Ovary (tissue), 9 donors: Measurements from ENCODE around the gene TUBB3. TPM values are rescaled to one million over a fixed set of nuclear protein-coding genes. Genes with fewer than 3 reads are reported as not detected.

ENCODE experiments used
- DNase-seq, 5 donors: peaks; one replicate each; pipeline ENCODE4 v3.0.0-alpha.2; 2019 to 2020
- H3K27ac ChIP-seq, 2 donors: fragments of 200-600 bp; one replicate each; pipeline versions ENCODE4 v1.5.1 to v1.8.0; 2019 to 2022
- H3K27me3 ChIP-seq: fragments of 200-600 bp; one replicate; pipeline ENCODE4 v1.8.0; 2022
- H3K36me3 ChIP-seq: fragments of 200-600 bp; sonication (generic); one replicate; pipeline ENCODE4 v1.5.1; 2019
- H3K4me1 ChIP-seq: one replicate; pipeline ENCODE4 v1.8.1; 2013; ENCODE audit warnings: mild to moderate bottlenecking, moderate library complexity; ENCODE audit not compliant: insufficient read depth
- H3K4me3 ChIP-seq: fragments of 200-600 bp; sonication (generic); one replicate; pipeline ENCODE4 v1.5.1; 2017
- H3K9me3 ChIP-seq, 2 donors: fragments of 200-600 bp in 1 of 2; sonication (generic) in 1 of 2; one replicate each; pipeline versions ENCODE4 v1.5.1 to v1.8.1; 2013 to 2019; ENCODE audit warnings: mild to moderate bottlenecking in 1 of 2, moderate library complexity in 1 of 2
- EP300 ChIP-seq: sonication (generic); formaldehyde crosslinking; IDR thresholded peaks from one replicate; pipeline ENCODE4 v1.6.1; 2017; ENCODE audit warnings: antibody characterized with exemption
- POLR2A ChIP-seq: fragments of 450-650 bp; IDR thresholded peaks from one replicate; pipeline ENCODE4 v1.6.1; 2017; ENCODE audit warnings: antibody characterized with exemption, mild to moderate bottlenecking, moderate library complexity
- WGBS, 3 donors: extraction: QIAGEN DNeasy Blood & Tissue Kit in 1 of 3; methylation state at CpG; one replicate each; pipeline versions ENCODE4 v1.1.5 to v1.1.7; 2013 to 2017; 5-methylcytosine and 5-hydroxymethylcytosine counted together
- intact Hi-C, 4 donors: fragments of 100-400 bp; cut with DNase I; formaldehyde crosslinking; loops; one replicate each; pipeline versions ENCODE4 v1.11.0 to v1.15.1; 2022 to 2023
- polyA plus RNA-seq, 2 donors: library from polyadenylated mRNA; stranded (reverse); fragments of 200-250 nt in 1 of 2; fragments of 350-450 nt in 1 of 2; fragmentation: Illumina TruSeq in 1 of 2; extraction: RNeasy Lipid Tissue Mini Kit (QIAGEN cat#74804) in 1 of 2; gene quantifications; one replicate each; pipeline ENCODE4 v1.2.3, GENCODE V29; 2013 to 2014
- total RNA-seq, 7 donors: library from RNA; depleted of rRNA in 2 of 7; stranded (reverse); fragments of >200 nt in 2 of 7; fragmentation: NEBNext Ultra II Directional in 3 of 7; extraction: Animal tissue kit (Norgen Biotek cat#: 25700) in 3 of 7; gene quantifications; one replicate each; pipeline versions ENCODE4 v1.1.0 to v1.2.4, GENCODE V29; 2016 to 2023
- TF ChIP-seq, protein P1 (sequence below), 3 donors: fragments of 450-650 bp in 2 of 3; fragments of 200-600 bp in 1 of 3; IDR thresholded peaks; one replicate each; pipeline versions ENCODE4 v1.5.1 to v1.8.0; 2016 to 2022; ENCODE audit warnings: antibody characterized with exemption in 3 of 3, mild to moderate bottlenecking in 1 of 3
- donor health status: DM: no; HTN: no; CAD: no; lungs with moderate emphysema.
- donor health status: DM: no; HTN: no; CAD: no.
- donor health status: Bipolar disorder and iron deficiency.
- donor health status: DM: yes; HTN: yes; CAD: no.
- donor health status: DM: no; HTN: no; CAD: no.
- donor health status: DM: yes; HTN: yes; CAD: no.

TUBB3 gene
- total and polyA plus RNA-seq, 9 donors, result 0.73 to 22.6 (median 2.5) TPM

DNA sequence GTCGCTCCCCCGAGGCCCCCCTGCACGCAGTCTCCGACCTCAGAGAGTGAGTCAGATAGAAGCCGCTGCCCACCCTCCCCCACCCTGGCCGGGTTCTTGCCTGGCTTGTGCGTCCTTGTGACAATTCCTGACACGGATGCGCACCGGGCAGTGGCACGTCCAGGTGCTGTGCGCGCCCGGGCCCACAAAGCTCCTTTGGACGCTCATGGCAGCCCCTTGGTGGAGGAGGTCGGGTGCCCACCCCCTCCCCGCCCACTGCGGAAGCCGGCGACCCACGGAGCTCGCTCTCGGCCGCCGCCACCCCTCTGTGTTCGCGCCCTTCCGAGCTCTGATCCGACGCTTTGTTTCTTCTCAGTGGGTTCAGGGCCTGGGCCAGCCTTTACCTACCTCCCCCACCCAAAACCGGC is 662 bp upstream of the TUBB3 start:
- peaks cover 12% of the 10 kb centered on the region for H3K4me1 ChIP-seq
- H3K27me3 ChIP-seq, result peaks cover 4% of the 10 kb centered on the region

DNA sequence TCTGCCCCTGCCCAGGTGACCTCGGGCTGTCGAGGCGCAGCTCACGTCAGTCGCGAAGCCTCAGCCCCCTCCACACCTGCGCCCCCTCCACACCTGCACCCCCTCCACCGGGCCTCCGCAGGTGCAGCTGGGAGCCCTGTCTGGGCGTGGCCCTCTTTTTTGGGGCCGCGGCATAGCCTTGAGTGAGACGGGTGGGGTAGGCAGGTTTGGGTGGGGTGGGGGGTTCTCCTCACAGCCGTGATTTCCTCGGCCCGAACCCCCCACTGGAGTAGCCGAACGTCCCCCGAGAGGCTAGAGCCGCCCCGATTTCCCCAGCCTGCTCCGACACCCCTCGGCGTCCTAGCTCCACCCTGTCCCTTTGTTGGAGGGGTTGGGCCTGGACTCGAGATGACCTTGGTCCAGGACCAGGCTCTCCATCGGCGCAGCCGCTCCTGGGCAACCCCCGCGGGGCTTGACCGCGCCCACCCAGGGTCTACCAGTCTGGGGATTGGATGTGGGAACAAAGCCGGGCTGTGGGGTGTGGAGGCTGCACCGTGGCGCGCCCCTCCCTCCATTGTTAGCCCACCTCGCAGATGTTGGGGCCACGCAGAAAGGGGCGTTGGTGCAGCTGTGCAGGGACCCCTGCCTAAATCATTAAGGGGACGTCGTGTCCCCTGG is 626 bp downstream of the TUBB3 start:
- H3K4me1 ChIP-seq, result peaks cover 7% of the 10 kb centered on the region

More for the DNA sequence above, 662 bp upstream of the TUBB3 start:
- H3K9me3 ChIP-seq, result no peaks in the 10 kb centered on the region
- peak overlapping the region in 1 of 2 donors; percentile 6 for H3K27ac ChIP-seq
- TF ChIP-seq EP300, result no peak
- no peak for TF ChIP-seq POLR2A
- TF ChIP-seq, protein P1, sequence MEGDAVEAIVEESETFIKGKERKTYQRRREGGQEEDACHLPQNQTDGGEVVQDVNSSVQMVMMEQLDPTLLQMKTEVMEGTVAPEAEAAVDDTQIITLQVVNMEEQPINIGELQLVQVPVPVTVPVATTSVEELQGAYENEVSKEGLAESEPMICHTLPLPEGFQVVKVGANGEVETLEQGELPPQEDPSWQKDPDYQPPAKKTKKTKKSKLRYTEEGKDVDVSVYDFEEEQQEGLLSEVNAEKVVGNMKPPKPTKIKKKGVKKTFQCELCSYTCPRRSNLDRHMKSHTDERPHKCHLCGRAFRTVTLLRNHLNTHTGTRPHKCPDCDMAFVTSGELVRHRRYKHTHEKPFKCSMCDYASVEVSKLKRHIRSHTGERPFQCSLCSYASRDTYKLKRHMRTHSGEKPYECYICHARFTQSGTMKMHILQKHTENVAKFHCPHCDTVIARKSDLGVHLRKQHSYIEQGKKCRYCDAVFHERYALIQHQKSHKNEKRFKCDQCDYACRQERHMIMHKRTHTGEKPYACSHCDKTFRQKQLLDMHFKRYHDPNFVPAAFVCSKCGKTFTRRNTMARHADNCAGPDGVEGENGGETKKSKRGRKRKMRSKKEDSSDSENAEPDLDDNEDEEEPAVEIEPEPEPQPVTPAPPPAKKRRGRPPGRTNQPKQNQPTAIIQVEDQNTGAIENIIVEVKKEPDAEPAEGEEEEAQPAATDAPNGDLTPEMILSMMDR (IDR thresholded peaks at IDR 0.05), result no peak
- intact Hi-C loops, result no loop called here
- 0% methylated on average over 30 to 31 of the region's 31 CpGs for WGBS, 3 donors
- peak overlapping the region; percentile 33 for H3K4me3 ChIP-seq
- H3K36me3 ChIP-seq, result no peaks in the 10 kb centered on the region
- peak; percentile 58 to 82 (median 69) for DNase-seq

DNA sequence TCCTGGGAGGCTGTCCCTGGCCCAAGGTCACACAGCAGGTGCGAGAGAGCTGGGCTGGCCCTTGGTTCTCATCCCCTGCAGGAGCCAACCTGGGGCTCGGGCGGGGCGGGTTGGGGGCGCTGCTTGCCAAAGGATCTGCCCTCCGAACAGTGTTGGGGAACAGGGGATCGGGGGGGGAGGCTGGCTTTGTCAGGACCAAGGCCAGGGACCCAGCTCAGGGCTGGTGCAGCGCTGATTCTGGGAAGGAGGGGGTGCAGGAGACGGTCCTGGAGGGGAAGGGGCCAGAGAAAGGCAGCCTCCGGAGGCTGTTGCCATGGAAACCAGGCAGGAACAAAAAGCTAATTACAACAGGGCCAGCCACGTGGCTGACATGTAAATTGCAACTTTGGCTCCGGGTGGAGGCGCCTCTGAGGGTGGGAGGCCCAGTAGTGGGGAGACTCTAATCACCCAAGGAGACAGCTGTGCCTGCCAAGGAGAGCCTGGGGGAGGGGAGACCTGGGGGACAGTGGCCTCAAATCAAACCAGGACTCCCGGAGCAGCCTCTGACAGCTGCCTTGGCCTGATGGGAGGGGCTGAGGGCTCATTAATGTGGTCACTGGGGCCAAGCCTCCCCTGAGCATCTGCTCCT is 1.3 kb downstream of the TUBB3 start:
- Histone ChIP-seq H3K27me3 (peaks cover 4% of the 10 kb centered on the region), H3K36me3 (no peaks in the 10 kb centered on the region), H3K4me3 (no peak overlapping the region), H3K4me1 (peaks cover 5% of the 10 kb centered on the region), H3K9me3 (no peaks in the 10 kb centered on the region), H3K27ac (no peak overlapping the region)
- no peak for TF ChIP-seq POLR2A
- TF ChIP-seq EP300, result no peak
- TF ChIP-seq, protein P1 (IDR thresholded peaks at IDR 0.05), result no peak
- intact Hi-C loops, result no loop called here
- WGBS, 3 donors, result 4 to 5% (median 5%) methylated on average over 8 to 14 of the region's 14 CpGs
- peak in 2 of 5 donors; percentile 49 to 53 for DNase-seq

More for the DNA sequence above, 626 bp downstream of the TUBB3 start:
- peak in 2 of 5 donors; percentile 46 to 48 for DNase-seq
- Histone ChIP-seq H3K27ac (no peak overlapping the region), H3K27me3 (peaks cover 4% of the 10 kb centered on the region), H3K36me3 (no peaks in the 10 kb centered on the region), H3K9me3 (no peaks in the 10 kb centered on the region), H3K4me3 (no peak overlapping the region)
- 0 to 7% (median 2%) methylated on average over 21 to 41 of the region's 41 CpGs for WGBS, 3 donors
- TF ChIP-seq EP300 (no peak), POLR2A (no peak)
- TF ChIP-seq, protein P1 (IDR thresholded peaks at IDR 0.05), result no peak
- intact Hi-C loops, result no loop called here

DNA sequence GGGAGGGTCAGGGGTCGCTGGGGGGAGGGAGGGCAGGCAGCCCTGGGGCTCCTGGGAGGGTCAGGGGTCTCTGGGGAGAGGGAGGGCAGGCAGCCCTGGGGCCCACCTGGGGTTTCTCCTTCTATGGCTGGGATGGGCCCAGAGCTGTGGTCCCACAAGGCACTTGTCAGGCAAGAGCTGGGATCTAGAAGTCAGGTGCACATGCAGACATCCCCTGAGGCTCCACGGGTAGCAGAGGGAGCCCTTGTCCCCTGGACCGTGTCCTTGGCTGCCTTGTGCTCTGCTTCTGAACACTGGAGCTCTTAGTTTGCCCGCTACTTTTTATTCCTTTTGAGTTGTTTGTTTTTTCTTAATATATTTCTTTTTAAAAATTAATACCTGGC is 1.8 kb downstream of the TUBB3 start:
- H3K9me3 ChIP-seq, result no peaks in the 10 kb centered on the region
- TF ChIP-seq, protein P1 (IDR thresholded peaks at IDR 0.05), result no peak
- H3K27ac ChIP-seq, result no peak overlapping the region
- 26 to 41% (median 40%) methylated on average over 3 to 4 of the region's 4 CpGs for WGBS, 3 donors
- H3K4me3 ChIP-seq, result no peak overlapping the region
- H3K27me3 ChIP-seq, result peaks cover 4% of the 10 kb centered on the region
- H3K4me1 ChIP-seq, result peaks cover 5% of the 10 kb centered on the region
- no peak for DNase-seq
- no peaks in the 10 kb centered on the region for H3K36me3 ChIP-seq
- intact Hi-C loops, result no loop called here
